H54 (cell line): ENCODE results near the gene TMEM92.
"Not testable (repeated sequence)": the region's sequence is repeated elsewhere in the genome, so short reads cannot be mapped to it uniquely, and the experiment has no call there.

ENCODE experiments used
- DNase-seq: peaks from one replicate; pipeline ENCODE4 v3.0.0; 2011; ENCODE audit warnings: low spot score, mixed read lengths; ENCODE audit not compliant: insufficient read length
- FAIRE-seq: peaks from 3 replicates; lab custom pipeline; 2011; peaks lifted over from hg19 to GRCh38; lab: Jason Lieb, UNC
- POLR2A ChIP-seq: IDR thresholded peaks from 2 replicates; pipeline ENCODE4 v1.6.1; 2011; ENCODE audit warnings: low read depth, mild to moderate bottlenecking, low read length

The TMEM92 gene

GRCh38 chr17:50310455-50311111 lies 36.3 kb downstream of the TMEM92 start:
- DNase-seq (no peak), FAIRE-seq (no peak)
- TF ChIP-seq POLR2A = no peak

DNA sequence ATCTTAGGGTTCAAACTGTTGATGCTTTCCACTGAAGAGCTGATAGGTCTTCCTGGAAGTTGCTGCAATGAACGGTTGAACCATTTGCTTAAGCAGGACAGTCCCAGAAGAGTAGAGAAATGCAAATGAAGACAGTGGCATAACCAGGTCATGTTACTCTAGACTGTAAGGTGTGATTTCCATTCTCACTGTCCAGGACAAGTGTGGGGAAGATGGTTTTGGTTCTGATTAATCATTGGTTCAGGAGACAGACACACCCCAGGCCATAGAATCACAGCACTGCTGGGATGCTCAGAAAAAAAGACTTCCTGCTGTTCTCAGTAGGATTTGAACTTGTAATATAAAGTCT lies 36.8 kb downstream of the TMEM92 start:
- FAIRE-seq (no peak), DNase-seq (no peak)
- no peak for TF ChIP-seq POLR2A

DNA sequence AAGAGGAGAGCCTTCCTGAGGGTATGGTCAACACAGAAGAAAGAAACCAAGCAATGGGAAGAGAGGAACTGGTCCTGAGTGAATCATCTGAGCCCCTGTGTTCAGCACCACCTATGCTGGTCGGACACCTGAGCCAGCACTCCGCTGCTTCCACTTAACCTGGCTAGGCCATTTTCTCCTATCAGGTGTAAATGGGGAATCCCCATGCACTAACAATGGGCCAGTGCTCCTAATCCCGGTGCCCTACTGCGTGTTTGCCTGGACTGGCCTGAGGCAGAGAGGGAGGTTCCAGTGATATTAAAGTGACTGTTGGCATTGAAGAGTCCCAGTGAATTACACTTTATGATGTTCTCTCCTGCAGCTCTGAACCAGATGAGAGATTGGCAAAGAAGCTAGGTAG lies 37.2 kb downstream of the TMEM92 start:
- no peak for DNase-seq
- no peak for TF ChIP-seq POLR2A
- no peak for FAIRE-seq

DNA sequence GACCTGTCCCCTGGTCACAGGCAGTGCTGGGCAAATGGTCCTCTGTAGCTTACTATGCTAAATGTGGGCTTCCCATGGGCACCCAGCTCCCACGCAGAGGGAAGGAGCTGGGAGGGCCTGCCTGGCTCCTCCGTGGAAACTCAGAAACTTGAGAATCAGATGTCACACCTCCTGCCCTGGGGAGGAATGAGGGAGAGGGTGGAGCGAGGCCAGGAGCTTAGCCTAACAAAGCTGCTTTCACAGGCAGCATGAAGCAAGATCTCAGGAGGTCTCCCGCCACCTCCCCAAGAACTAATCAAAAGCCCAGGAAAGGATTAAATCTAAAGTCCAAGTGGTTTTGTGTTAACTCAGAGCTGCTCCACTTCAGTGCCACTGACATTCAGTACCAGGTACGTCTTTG lies 38.0 kb downstream of the TMEM92 start:
- no peak for TF ChIP-seq POLR2A
- no peak for DNase-seq
- no peak for FAIRE-seq

- no peak for TF ChIP-seq POLR2A
- DNase-seq (no peak), FAIRE-seq (no peak)
Measured at GRCh38 chr17:50314456-50315011, 40.3 kb downstream of the TMEM92 start.

DNA sequence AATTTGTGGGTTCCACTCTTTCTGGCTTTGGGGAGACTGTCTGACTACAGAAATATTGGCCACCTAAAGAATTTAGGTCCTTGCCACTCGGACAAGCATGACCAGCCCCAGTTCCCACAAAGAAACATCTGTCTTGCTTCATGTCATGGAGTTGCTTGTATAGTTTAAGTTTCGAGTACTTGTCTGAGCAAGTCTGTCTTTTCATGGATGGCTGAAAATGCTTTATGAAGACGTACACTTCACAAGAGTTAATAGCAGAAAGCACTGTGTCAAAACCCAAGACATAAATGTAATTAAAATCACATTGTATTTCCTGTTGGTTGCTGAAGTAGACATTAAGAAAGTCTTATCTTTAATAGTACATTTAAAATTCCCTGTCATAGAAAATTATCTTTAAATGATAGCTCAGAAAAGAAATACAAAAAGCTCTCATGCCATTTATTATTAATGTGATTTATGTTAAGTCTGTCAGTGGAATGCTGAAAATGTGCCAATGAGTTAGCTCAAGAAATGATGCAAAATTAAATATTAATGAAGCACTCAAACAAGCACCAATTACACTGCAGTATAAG lies 41.8 kb downstream of the TMEM92 start:
- DNase-seq = no peak
- TF ChIP-seq POLR2A = no peak
- no peak for FAIRE-seq

DNA sequence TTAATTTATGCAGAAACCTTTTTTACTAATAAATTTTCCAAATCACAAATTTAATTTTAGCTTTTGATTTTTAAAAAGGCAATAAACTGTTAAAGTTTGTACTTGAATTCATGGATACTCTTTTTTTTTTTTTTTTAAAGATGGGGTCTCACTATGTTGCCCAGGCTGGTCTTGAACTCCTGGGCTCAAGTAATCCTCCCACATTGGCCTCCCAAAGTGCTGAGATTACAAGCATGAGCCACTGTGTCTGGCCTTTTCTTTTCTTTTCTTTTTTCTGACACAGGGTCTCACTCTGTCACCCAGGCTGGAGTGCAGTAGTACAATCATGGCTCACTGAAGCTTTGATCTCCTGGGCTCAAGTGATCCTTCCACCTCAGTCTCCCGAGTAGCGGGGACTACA lies 42.4 kb downstream of the TMEM92 start:
- FAIRE-seq = not testable (repeated sequence)

GRCh38 chr17:50317121-50317520 lies 42.9 kb downstream of the TMEM92 start:
- DNase-seq = no peak
- no peak for FAIRE-seq
- no peak for TF ChIP-seq POLR2A

More for the DNA sequence above, 42.4 kb downstream of the TMEM92 start:
- DNase-seq = not testable (repeated sequence)

GRCh38 chr17:50318501-50319285 lies 44.4 kb downstream of the TMEM92 start:
- DNase-seq (no peak), FAIRE-seq (no peak)
- no peak for TF ChIP-seq POLR2A

DNA sequence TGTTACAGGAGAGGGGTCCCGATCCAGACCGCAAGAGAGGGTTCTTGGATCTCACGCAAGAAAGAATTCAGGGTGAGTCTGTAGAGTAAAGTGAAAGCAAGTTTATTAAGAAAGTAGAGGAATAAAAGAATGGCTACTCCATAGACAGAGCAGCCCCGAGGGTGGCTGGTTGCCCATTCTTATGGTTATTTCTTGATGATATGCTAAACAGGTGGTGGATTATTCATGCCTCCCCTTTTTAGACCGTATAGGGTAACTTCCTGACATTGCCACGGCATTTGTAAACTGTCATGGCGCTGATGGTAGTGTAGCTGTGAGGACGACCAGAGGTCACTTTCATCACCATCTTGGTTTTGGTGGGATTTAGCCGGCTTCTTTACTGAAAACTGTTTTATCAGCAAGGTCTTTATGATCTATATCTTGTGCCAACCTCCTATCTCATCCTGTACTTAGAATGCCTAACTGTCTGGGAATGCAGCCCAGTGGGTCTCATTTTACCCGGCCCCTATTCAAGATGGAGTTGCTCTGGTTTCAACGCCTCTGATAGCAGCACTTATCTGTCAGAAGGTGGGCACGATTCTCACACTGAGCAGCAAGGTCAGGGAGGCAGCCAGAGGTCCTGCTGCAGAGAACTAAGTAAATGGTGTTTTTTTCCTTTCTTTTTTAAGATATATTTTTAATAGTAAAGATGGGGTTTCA lies 45.2 kb downstream of the TMEM92 start:
- DNase-seq = no peak
- FAIRE-seq = no peak
- no peak for TF ChIP-seq POLR2A

DNA sequence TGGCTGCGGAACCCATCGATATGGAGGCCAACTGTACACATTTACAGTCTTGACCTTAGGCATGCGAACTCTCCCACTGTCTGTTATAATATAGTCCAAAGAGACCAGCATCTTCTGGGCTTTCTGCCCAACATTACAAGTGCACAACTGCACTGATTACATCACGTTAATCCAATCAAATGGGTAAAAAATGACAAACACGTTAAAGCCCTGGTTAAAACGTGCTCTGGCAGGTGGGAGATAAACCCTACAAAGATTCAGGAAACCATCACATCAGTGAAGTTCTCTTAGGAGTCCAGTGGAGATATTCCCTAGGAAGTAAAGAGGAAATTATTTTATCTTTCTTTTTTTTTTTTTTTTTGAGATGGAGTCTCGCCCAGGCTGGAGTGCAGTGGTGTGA lies 48.0 kb downstream of the TMEM92 start:
- TF ChIP-seq POLR2A = no peak
- no peak for FAIRE-seq

GRCh38 chr17:50323060-50323459 lies 48.8 kb downstream of the TMEM92 start:
- DNase-seq (no peak), FAIRE-seq (no peak)
- no peak for TF ChIP-seq POLR2A

More for the DNA sequence above, 48.0 kb downstream of the TMEM92 start:
- no peak for DNase-seq

GRCh38 chr17:50325906-50326305 lies 51.6 kb downstream of the TMEM92 start:
- no peak for TF ChIP-seq POLR2A
- DNase-seq = no peak
- no peak for FAIRE-seq
